A549 (cell line): ENCODE measurements around the gene RETREG1. TPM values are rescaled to one million over a fixed set of nuclear protein-coding genes. Genes with fewer than 3 reads are reported as not detected.

Source experiments
- ATAC-seq, 2 experiments: fragments of 200-7000 bp in 1 of 2; fragments of >200 bp in 1 of 2; cut with Nextera tagmentation in 1 of 2; cut with Tn5 transposase in 1 of 2; 3 replicates each; pipeline versions ENCODE4 v1.8.0 to v1.9.1; 2018 to 2020; ENCODE audit warnings: mild to moderate bottlenecking in 1 of 2, moderate library complexity in 1 of 2
- CTCF ChIA-PET: fragments of 300-600 bp; sonication (Branson Sonifier 250); formaldehyde crosslinking; extraction: SDS; loops from one replicate; lab custom pipeline; 2021; ENCODE audit warnings: antibody characterized with exemption, inconsistent platforms; lab: Yijun Ruan, JAX
- POLR2A ChIA-PET: fragments of 350-600 bp; formaldehyde crosslinking; extraction: SDS; loops from one replicate; lab custom pipeline; 2021; ENCODE audit warnings: antibody characterized with exemption, inconsistent platforms; lab: Yijun Ruan, JAX
- DNase-seq, 2 experiments: peaks; one replicate each; pipeline versions ENCODE4 v3.0.0 to v3.0.0-alpha.2; 2011 to 2016; ENCODE audit warnings: low read depth in 1 of 2, low spot score in 1 of 2
- FAIRE-seq: peaks from 2 replicates; lab custom pipeline; 2011; peaks lifted over from hg19 to GRCh38; lab: Jason Lieb, UNC
- H3K27ac ChIP-seq, 2 experiments: fragments of >200 bp; sonication (Bioruptor Twin); formaldehyde crosslinking; 3 replicates each; pipeline ENCODE4 v1.5.1; 2016 to 2017
- H3K4me1 ChIP-seq: fragments of >200 bp; sonication (Bioruptor Twin); formaldehyde crosslinking; 3 replicates; pipeline ENCODE4 v1.6.1; 2016
- H3K4me2 ChIP-seq: fragments of >200 bp; sonication (Bioruptor Twin); formaldehyde crosslinking; 3 replicates; pipeline ENCODE4 v1.6.1; 2016
- H3K4me3 ChIP-seq: fragments of >200 bp; sonication (Bioruptor Twin); formaldehyde crosslinking; 3 replicates; pipeline ENCODE4 v1.5.1; 2016
- H3K9me3 ChIP-seq: fragments of >200 bp; sonication (Bioruptor Twin); formaldehyde crosslinking; 3 replicates; pipeline ENCODE4 v1.6.1; 2016
- BHLHE40 ChIP-seq: IDR thresholded peaks from 2 replicates; pipeline ENCODE4 v1.6.1; 2012; ENCODE audit warnings: low read depth, low read length, inconsistent platforms
- CBX8 ChIP-seq: fragments of 200-600 bp; sonication (generic); IDR thresholded peaks from 2 replicates; pipeline ENCODE4 v1.6.1; 2016
- CEBPB ChIP-seq, 2 experiments: fragments of >200 bp in 1 of 2; sonication (Bioruptor Twin) in 1 of 2; formaldehyde crosslinking in 1 of 2; IDR thresholded peaks; 2 replicates each; pipeline ENCODE4 v1.6.1; 2012 to 2016
- EHF ChIP-seq: fragments of 250-450 bp; sonication (Bioruptor Pico); IDR thresholded peaks from 2 replicates; pipeline ENCODE4 v1.5.0; 2020; ENCODE audit warnings: mild to moderate bottlenecking
- EHMT2 ChIP-seq: fragments of 200-600 bp; sonication (generic); IDR thresholded peaks from 2 replicates; pipeline ENCODE4 v1.6.1; 2016; ENCODE audit warnings: antibody characterized with exemption, low read depth, mild to moderate bottlenecking, moderate library complexity
- EP300 ChIP-seq, 2 experiments: fragments of >200 bp; sonication (Bioruptor Twin); formaldehyde crosslinking; IDR thresholded peaks; 2 replicates in 1 of 2; 3 replicates in 1 of 2; pipeline ENCODE4 v1.6.1; 2016 to 2017
- ESRRA ChIP-seq: fragments of 150-350 bp; IDR thresholded peaks from 2 replicates; pipeline ENCODE4 v1.6.1; 2014; ENCODE audit warnings: mild to moderate bottlenecking, low read length, borderline replicate concordance
- FOXS1 ChIP-seq: fragments of 250-450 bp; sonication (Bioruptor Pico); IDR thresholded peaks from 2 replicates; pipeline ENCODE4 v1.5.0; 2020; ENCODE audit warnings: mild to moderate bottlenecking, moderate library complexity
- GATA3 ChIP-seq: IDR thresholded peaks from 2 replicates; pipeline ENCODE4 v1.6.1; 2012; ENCODE audit warnings: borderline replicate concordance
- HMGXB4 ChIP-seq: fragments of 250-450 bp; sonication (Bioruptor Pico); IDR thresholded peaks from 2 replicates; pipeline ENCODE4 v1.5.0; 2021; ENCODE audit warnings: mild to moderate bottlenecking, moderate library complexity, borderline replicate concordance
- HOXB5 ChIP-seq: fragments of 250-450 bp; sonication (Bioruptor Pico); IDR thresholded peaks from 2 replicates; pipeline ENCODE4 v1.5.0; 2020; ENCODE audit warnings: mild to moderate bottlenecking, moderate library complexity
- KDM5A ChIP-seq: fragments of 200-600 bp; sonication (generic); IDR thresholded peaks from 2 replicates; pipeline ENCODE4 v1.6.1; 2016; ENCODE audit warnings: antibody characterized with exemption, mild to moderate bottlenecking
- MAFK ChIP-seq: fragments of 450-650 bp; IDR thresholded peaks from 2 replicates; pipeline ENCODE4 v1.6.1; 2014; ENCODE audit not compliant: partially characterized antibody
- MAZ ChIP-seq: fragments of 150-350 bp; IDR thresholded peaks from 2 replicates; pipeline ENCODE4 v1.6.1; 2014; ENCODE audit warnings: antibody characterized with exemption, low read depth, low read length, borderline replicate concordance
- MYC ChIP-seq: IDR thresholded peaks from 2 replicates; pipeline ENCODE4 v1.6.1; 2012; ENCODE audit warnings: mild to moderate bottlenecking, inconsistent platforms, low read length, improper control_type of control experiment, borderline replicate concordance
- RARB ChIP-seq: fragments of 250-450 bp; sonication (Bioruptor Pico); IDR thresholded peaks from 2 replicates; pipeline ENCODE4 v1.8.0; 2021; ENCODE audit warnings: mild to moderate bottlenecking, moderate library complexity
- RCOR1 ChIP-seq: fragments of 150-350 bp; IDR thresholded peaks from 2 replicates; pipeline ENCODE4 v1.6.1; 2014; ENCODE audit warnings: antibody characterized with exemption, low read length, low read depth
- REST ChIP-seq: fragments of 200-600 bp; sonication (generic); IDR thresholded peaks from 2 replicates; pipeline ENCODE4 v1.6.1; 2016; ENCODE audit warnings: antibody characterized with exemption, mild to moderate bottlenecking, moderate library complexity
- SREBF2 ChIP-seq: fragments of 450-650 bp; IDR thresholded peaks from 2 replicates; pipeline ENCODE4 v1.6.1; 2014; ENCODE audit warnings: mild to moderate bottlenecking, moderate library complexity
- TFCP2L1 ChIP-seq: fragments of 250-450 bp; sonication (Bioruptor Pico); IDR thresholded peaks from 2 replicates; pipeline ENCODE4 v1.5.0; 2021; ENCODE audit warnings: mild to moderate bottlenecking
- TP53 ChIP-seq: fragments of 250-450 bp; sonication (Bioruptor Pico); IDR thresholded peaks from 2 replicates; pipeline ENCODE4 v1.5.0; 2021; ENCODE audit warnings: mild to moderate bottlenecking, moderate library complexity
- ZFP36 ChIP-seq: fragments of 450-650 bp; IDR thresholded peaks from 2 replicates; pipeline ENCODE4 v1.6.1; 2014; ENCODE audit warnings: borderline replicate concordance; ENCODE audit not compliant: partially characterized antibody
- ZSCAN20 ChIP-seq: fragments of 250-450 bp; sonication (Bioruptor Pico); IDR thresholded peaks from 2 replicates; pipeline ENCODE4 v1.8.0; 2022; ENCODE audit warnings: mild to moderate bottlenecking, moderate library complexity
- WGBS: methylation state at CpG from one replicate; pipeline ENCODE4 v1.1.6; 2017; ENCODE audit errors: missing lambda C conversion rate; 5-methylcytosine and 5-hydroxymethylcytosine counted together
- polyA plus RNA-seq, 4 experiments: library from polyadenylated mRNA; depleted of rRNA in 3 of 4; stranded (reverse); fragments of >200 nt; fragmentation: RNase III in 1 of 4; extraction: RNeasy Plus Mini Kit Qiagen cat#74134 plus additional on column Dnase treatment in 1 of 4; gene quantifications; 2 replicates in 3 of 4; 3 replicates in 1 of 4; pipeline ENCODE4 v1.2.3, GENCODE V29; 2011 to 2017
- TF ChIP-seq, protein P1 (sequence below): fragments of 250-450 bp; sonication (Bioruptor Pico); IDR thresholded peaks from 2 replicates; pipeline ENCODE4 v1.5.0; 2020; ENCODE audit warnings: low read depth, mild to moderate bottlenecking, moderate library complexity
- TF ChIP-seq, protein P2 (sequence below): IDR thresholded peaks from 2 replicates; pipeline ENCODE4 v1.6.1; 2012; ENCODE audit warnings: low read depth, borderline replicate concordance
- TF ChIP-seq, protein P3 (sequence below): fragments of >200 bp; sonication (Bioruptor Twin); formaldehyde crosslinking; IDR thresholded peaks from 3 replicates; pipeline ENCODE4 v1.5.1; 2016

The RETREG1 gene
- polyA plus RNA-seq, 2 of the 4 experiments (the other 2 are of a cell fraction), result 2.1 to 3.4 TPM

DNA sequence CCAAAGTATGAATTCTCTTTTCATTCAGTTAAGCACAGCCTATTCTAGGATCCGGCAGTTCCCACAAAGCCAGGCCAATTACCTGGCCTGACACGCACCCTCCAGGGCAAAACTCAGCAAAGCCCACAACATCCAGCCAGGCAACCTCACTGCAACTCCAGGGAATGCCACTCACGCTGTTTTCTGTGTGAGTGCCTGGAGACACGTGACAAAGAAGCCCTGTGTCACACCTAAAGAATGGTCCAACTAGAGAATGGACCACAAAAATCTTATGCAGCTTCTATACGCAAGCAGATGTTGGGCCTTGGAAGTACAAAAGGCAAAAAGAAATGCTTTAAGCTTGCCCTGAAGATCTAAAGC is 20.2 kb downstream of the RETREG1 start:
- Histone ChIP-seq H3K27ac (no peak overlapping the region), H3K9me3 (no peaks in the 10 kb centered on the region), H3K4me1 (peaks cover 6% of the 10 kb centered on the region; the same call in 1 of the 3 replicates), H3K4me2 (no peak overlapping the region), H3K4me3 (no peak overlapping the region)
- DNase-seq (no peak), FAIRE-seq (no peak), ATAC-seq (no peak)
- TF ChIP-seq HMGXB4 (no peak), EHMT2 (no peak), CEBPB (IDR thresholded peaks at IDR 0.05) (no peak), MAZ (no peak), RCOR1 (no peak), RARB (no peak), GATA3 (no peak), SREBF2 (no peak), HOXB5 (CRISPR knock-in tag) (no peak), MYC (no peak), MAFK (no peak), EP300 (IDR thresholded peaks at IDR 0.05) (no peak), FOXS1 (no peak), REST (no peak), ZFP36 (no peak), ESRRA (no peak), TP53 (no peak), TFCP2L1 (CRISPR knock-in tag) (no peak)
- TF ChIP-seq, protein P1, sequence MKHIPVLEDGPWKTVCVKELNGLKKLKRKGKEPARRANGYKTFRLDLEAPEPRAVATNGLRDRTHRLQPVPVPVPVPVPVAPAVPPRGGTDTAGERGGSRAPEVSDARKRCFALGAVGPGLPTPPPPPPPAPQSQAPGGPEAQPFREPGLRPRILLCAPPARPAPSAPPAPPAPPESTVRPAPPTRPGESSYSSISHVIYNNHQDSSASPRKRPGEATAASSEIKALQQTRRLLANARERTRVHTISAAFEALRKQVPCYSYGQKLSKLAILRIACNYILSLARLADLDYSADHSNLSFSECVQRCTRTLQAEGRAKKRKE (CRISPR knock-in tag), result no peak
- POLR2A ChIA-PET, result no interaction called here
- whole genome bisulfite sequencing, result 53% methylated on average over 5 of the region's 5 CpGs
- CTCF ChIA-PET, result interaction anchor here (0.8 kb wide), 1 partner anchor 11 kb away, joined by 4 read pairs; no protein-coding TSS in a partner anchor

DNA sequence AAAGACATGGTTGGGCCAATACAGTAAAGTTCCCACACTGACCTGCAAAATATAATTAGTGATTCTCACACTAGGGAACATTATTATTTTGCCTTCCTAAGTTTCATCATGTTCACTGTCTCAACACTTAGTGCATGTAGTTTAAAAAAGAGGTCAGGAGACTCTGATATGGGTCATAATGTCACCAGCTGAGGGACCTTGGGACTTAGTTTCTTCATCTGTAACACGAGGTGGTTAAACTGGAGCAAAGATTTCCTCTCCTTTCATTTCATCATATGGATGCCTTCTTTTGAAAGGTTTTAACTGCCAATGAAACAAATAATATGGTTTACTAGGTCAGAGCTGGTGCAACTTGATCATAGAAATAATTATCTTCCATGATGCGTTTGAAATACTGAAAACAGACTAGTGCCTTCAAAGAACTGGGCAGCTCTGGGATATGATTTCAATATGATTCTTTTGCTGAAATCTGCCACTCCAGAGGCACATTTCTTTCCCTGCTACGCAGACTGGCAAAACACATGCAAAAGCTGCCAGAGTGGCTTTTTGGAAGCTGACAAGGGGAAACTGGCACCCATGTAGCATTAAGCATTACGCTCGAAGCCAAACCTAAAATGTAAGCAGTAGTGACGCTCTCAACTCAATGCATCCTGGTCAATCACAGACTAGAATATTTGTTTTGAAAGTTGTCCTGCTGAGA is 20.8 kb downstream of the RETREG1 start:
- POLR2A ChIA-PET, result no interaction called here

More for the DNA sequence above, 20.8 kb downstream of the RETREG1 start:
- Histone ChIP-seq H3K4me2 (no peak overlapping the region), H3K9me3 (no peaks in the 10 kb centered on the region), H3K27ac (no peak overlapping the region), H3K4me3 (no peak overlapping the region), H3K4me1 (peaks cover 6% of the 10 kb centered on the region; the same call in 1 of the 3 replicates)
- ATAC-seq, result no peak
- TF ChIP-seq RARB (no peak), BHLHE40 (no peak), RCOR1 (no peak), EHF (CRISPR knock-in tag) (no peak), KDM5A (no peak), CBX8 (no peak), ZSCAN20 (CRISPR knock-in tag) (no peak), REST (no peak)
- TF ChIP-seq, protein P2, sequence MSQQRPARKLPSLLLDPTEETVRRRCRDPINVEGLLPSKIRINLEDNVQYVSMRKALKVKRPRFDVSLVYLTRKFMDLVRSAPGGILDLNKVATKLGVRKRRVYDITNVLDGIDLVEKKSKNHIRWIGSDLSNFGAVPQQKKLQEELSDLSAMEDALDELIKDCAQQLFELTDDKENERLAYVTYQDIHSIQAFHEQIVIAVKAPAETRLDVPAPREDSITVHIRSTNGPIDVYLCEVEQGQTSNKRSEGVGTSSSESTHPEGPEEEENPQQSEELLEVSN, result no peak
- TF ChIP-seq, protein P3, sequence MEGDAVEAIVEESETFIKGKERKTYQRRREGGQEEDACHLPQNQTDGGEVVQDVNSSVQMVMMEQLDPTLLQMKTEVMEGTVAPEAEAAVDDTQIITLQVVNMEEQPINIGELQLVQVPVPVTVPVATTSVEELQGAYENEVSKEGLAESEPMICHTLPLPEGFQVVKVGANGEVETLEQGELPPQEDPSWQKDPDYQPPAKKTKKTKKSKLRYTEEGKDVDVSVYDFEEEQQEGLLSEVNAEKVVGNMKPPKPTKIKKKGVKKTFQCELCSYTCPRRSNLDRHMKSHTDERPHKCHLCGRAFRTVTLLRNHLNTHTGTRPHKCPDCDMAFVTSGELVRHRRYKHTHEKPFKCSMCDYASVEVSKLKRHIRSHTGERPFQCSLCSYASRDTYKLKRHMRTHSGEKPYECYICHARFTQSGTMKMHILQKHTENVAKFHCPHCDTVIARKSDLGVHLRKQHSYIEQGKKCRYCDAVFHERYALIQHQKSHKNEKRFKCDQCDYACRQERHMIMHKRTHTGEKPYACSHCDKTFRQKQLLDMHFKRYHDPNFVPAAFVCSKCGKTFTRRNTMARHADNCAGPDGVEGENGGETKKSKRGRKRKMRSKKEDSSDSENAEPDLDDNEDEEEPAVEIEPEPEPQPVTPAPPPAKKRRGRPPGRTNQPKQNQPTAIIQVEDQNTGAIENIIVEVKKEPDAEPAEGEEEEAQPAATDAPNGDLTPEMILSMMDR, result no peak
- DNase-seq, result no peak
- CTCF ChIA-PET, result interaction anchor here (0.8 kb wide), 1 partner anchor 11 kb away, joined by 4 read pairs; no protein-coding TSS in a partner anchor
- FAIRE-seq, result no peak
- 75% methylated on average over 6 of the region's 6 CpGs for WGBS
